ENCODE results near the gene SCN4B.

The SCN4B gene

DNA sequence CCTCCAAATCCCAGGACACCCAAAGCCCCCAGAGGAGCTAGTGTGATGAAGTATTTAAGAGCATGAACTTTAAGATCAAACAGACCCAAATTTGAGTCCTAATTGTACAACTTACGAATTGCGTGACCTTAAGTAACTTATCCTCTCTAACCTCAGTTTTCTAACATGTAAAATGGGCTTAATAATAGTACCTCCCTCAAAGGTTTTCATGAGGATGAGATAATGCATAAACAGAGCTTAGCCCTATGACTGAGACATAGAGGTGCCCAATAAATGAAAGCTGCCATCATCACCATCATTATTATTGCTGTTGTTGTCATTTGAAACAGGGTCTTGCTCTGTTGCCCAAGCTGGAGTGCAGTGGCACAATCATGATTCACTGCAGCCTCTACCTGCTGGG lies 14.6 kb upstream of the SCN4B start:
- Histone ChIP-seq H3K27ac (replicated peaks; ENCODE audit: low read length) (no peak overlapping the region), H3K23ac (ENCODE audit: low read depth, low read length, poor library complexity) (no peak overlapping the region), H3K4me2 (ENCODE audit: insufficient read depth, low read length, poor library complexity, severe bottlenecking) (no peak overlapping the region), H4K91ac (ENCODE audit: low read depth, low read length, poor library complexity) (no peak overlapping the region), H3K18ac (ENCODE audit: low read length) (peak overlapping the region; percentile 16), H3K27me3 (ENCODE audit: control insufficient read depth in 3 of 3, insufficient read depth in 3 of 3, low read depth in 1 of 3, low read length in 3 of 3) (peaks cover 0 to 90% (median 26%) of the 10 kb centered on the region in 3 experiments), H2BK12ac (ENCODE audit: low read length) (no peak overlapping the region), H3K9me3 (replicated peaks in 1 of 2; ENCODE audit: control insufficient read depth in 2 of 2, insufficient read depth in 1 of 2, low read depth in 1 of 2, low read length in 2 of 2) (no peaks in the 10 kb centered on the region), H3K4me3 (ENCODE audit: low read length in 2 of 2) (no peak overlapping the region), H3K9ac (ENCODE audit: low read depth, low read length, poor library complexity) (no peak overlapping the region), H2AK5ac (ENCODE audit: low read depth, low read length) (no peak overlapping the region), H3K79me1 (ENCODE audit: low read depth, low read length) (no peaks in the 10 kb centered on the region), H3K36me3 (replicated peaks in 1 of 2; ENCODE audit: control insufficient read depth in 2 of 2, insufficient read depth in 2 of 2, low read length in 2 of 2) (no peaks in the 10 kb centered on the region), H3K14ac (ENCODE audit: low read length) (no peak overlapping the region), H3K4ac (ENCODE audit: low read length) (no peak overlapping the region), H2BK120ac (ENCODE audit: low read depth, low read length) (no peak overlapping the region), H2AFZ (ENCODE audit: low read length) (no peak overlapping the region), H4K8ac (ENCODE audit: low read depth, low read length) (no peak overlapping the region), H2BK15ac (ENCODE audit: low read length) (no peak overlapping the region), H3K4me1 (ENCODE audit: control insufficient read depth in 2 of 2, insufficient read depth in 1 of 2, low read depth in 1 of 2, low read length in 2 of 2) (peaks cover 0 to 3% of the 10 kb centered on the region in 2 donors), H2BK5ac (ENCODE audit: low read length) (peak overlapping the region; percentile 41)
- no CpG with 5 or more reads among the region's 2 CpGs for WGBS, 2 donors (ENCODE audit: extremely low coverage in 2 of 2, insufficient read length in 2 of 2, insufficient replicate concordance in 1 of 2)
- DNase-seq (ENCODE audit: low spot score), result no peak

DNA sequence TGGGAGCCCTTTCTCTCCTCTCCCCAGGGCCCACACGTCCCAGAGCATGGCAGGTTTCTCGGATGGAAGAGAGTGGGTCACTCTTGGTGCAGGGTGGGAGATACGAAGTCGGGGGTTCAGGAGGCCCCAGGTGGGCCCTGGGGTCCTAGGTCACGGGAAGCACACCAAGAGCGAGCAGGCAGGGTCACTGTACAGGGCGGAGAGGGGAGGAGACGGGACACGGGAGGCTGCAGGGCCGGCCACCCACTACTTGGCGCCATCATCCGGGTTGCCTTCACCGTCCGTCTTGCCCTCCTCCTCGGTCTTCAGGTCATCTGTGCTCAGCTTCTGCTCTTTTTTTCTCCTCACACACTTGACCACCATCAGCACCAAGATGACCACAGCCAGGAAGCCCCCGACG lies 14.0 kb upstream of the SCN4B start:
- H3K18ac ChIP-seq (ENCODE audit: low read length), result peak overlapping the region; percentile 33

DNA sequence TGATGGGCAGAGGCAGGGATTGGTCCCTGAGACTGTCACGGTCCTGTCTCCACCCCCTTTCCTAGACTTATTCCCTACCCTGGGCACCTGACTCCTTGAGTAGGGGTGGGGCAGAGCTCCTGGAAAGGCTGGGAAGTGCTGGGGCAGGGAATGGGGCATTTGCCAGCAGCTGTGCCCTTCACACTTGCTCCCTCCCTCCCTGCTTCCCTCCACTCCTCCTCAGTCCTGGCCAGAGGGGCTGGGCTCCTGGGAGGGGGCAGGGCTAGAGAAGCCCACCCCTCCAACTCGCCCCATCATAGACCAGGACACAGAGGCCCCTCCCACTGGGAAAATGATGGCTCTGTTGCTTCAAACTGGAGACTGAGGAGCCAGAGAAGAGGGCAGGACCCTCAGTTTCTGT lies 12.3 kb upstream of the SCN4B start:
- Histone ChIP-seq H3K9ac (ENCODE audit: low read depth, low read length, poor library complexity) (no peak overlapping the region), H3K18ac (ENCODE audit: low read length) (no peak overlapping the region), H2BK12ac (ENCODE audit: low read length) (no peak overlapping the region), H3K23ac (ENCODE audit: low read depth, low read length, poor library complexity) (no peak overlapping the region), H3K4me2 (ENCODE audit: insufficient read depth, low read length, poor library complexity, severe bottlenecking) (no peak overlapping the region), H4K8ac (ENCODE audit: low read depth, low read length) (no peak overlapping the region), H2BK120ac (ENCODE audit: low read depth, low read length) (no peak overlapping the region), H3K36me3 (replicated peaks in 1 of 2; ENCODE audit: control insufficient read depth in 2 of 2, insufficient read depth in 2 of 2, low read length in 2 of 2) (no peaks in the 10 kb centered on the region), H2BK5ac (ENCODE audit: low read length) (no peak overlapping the region), H3K4me3 (ENCODE audit: low read length in 2 of 2) (peak overlapping the region in 1 of 2 donors; percentile 10), H3K9me3 (replicated peaks in 1 of 2; ENCODE audit: control insufficient read depth in 2 of 2, insufficient read depth in 1 of 2, low read depth in 1 of 2, low read length in 2 of 2) (no peaks in the 10 kb centered on the region), H3K79me1 (ENCODE audit: low read depth, low read length) (no peaks in the 10 kb centered on the region), H3K27me3 (ENCODE audit: control insufficient read depth in 3 of 3, insufficient read depth in 3 of 3, low read depth in 1 of 3, low read length in 3 of 3) (peaks cover 0 to 89% (median 8%) of the 10 kb centered on the region in 3 experiments), H2BK15ac (ENCODE audit: low read length) (no peak overlapping the region), H3K4me1 (ENCODE audit: control insufficient read depth in 2 of 2, insufficient read depth in 1 of 2, low read depth in 1 of 2, low read length in 2 of 2) (no peaks in the 10 kb centered on the region), H2AFZ (ENCODE audit: low read length) (no peak overlapping the region), H3K4ac (ENCODE audit: low read length) (no peak overlapping the region), H3K27ac (replicated peaks; ENCODE audit: low read length) (no peak overlapping the region), H3K14ac (ENCODE audit: low read length) (no peak overlapping the region), H2AK5ac (ENCODE audit: low read depth, low read length) (peak overlapping the region; percentile 93), H4K91ac (ENCODE audit: low read depth, low read length, poor library complexity) (no peak overlapping the region)
- DNase-seq (ENCODE audit: low spot score), result no peak
- no CpG with 5 or more reads among the region's 2 CpGs for WGBS, 2 donors (ENCODE audit: extremely low coverage in 2 of 2, insufficient read length in 2 of 2, insufficient replicate concordance in 1 of 2)

More for the DNA sequence above, 14.0 kb upstream of the SCN4B start:
- no peak overlapping the region for H2BK12ac ChIP-seq (ENCODE audit: low read length)
- no peak overlapping the region for H4K91ac ChIP-seq (ENCODE audit: low read depth, low read length, poor library complexity)
- peak overlapping the region; percentile 86 for H2BK15ac ChIP-seq (ENCODE audit: low read length)
- H3K4ac ChIP-seq (ENCODE audit: low read length), result no peak overlapping the region
- no peak overlapping the region for H2BK120ac ChIP-seq (ENCODE audit: low read depth, low read length)
- no peaks in the 10 kb centered on the region for H3K9me3 ChIP-seq (replicated peaks in 1 of 2; ENCODE audit: control insufficient read depth in 2 of 2, insufficient read depth in 1 of 2, low read depth in 1 of 2, low read length in 2 of 2)
- H3K4me1 ChIP-seq (ENCODE audit: control insufficient read depth in 2 of 2, insufficient read depth in 1 of 2, low read depth in 1 of 2, low read length in 2 of 2), result peaks cover 0 to 3% of the 10 kb centered on the region in 2 donors
- no peak for DNase-seq (ENCODE audit: low spot score)
- H4K8ac ChIP-seq (ENCODE audit: low read depth, low read length), result no peak overlapping the region
- H3K79me1 ChIP-seq (ENCODE audit: low read depth, low read length), result no peaks in the 10 kb centered on the region
- no peaks in the 10 kb centered on the region for H3K36me3 ChIP-seq (replicated peaks in 1 of 2; ENCODE audit: control insufficient read depth in 2 of 2, insufficient read depth in 2 of 2, low read length in 2 of 2)
- H2BK5ac ChIP-seq (ENCODE audit: low read length), result peak overlapping the region; percentile 41
- H3K27ac ChIP-seq (replicated peaks; ENCODE audit: low read length), result no peak overlapping the region
- H3K9ac ChIP-seq (ENCODE audit: low read depth, low read length, poor library complexity), result no peak overlapping the region
- no CpG with 5 or more reads among the region's 17 CpGs for WGBS, 2 donors (ENCODE audit: extremely low coverage in 2 of 2, insufficient read length in 2 of 2, insufficient replicate concordance in 1 of 2)
- H2AFZ ChIP-seq (ENCODE audit: low read length), result no peak overlapping the region
- H3K27me3 ChIP-seq (ENCODE audit: control insufficient read depth in 3 of 3, insufficient read depth in 3 of 3, low read depth in 1 of 3, low read length in 3 of 3), result peaks cover 0 to 90% (median 25%) of the 10 kb centered on the region in 3 experiments
- H2AK5ac ChIP-seq (ENCODE audit: low read depth, low read length), result peak overlapping the region; percentile 94
- no peak overlapping the region for H3K4me3 ChIP-seq (ENCODE audit: low read length in 2 of 2)
- no peak overlapping the region for H3K23ac ChIP-seq (ENCODE audit: low read depth, low read length, poor library complexity)
- peak overlapping the region; percentile 41 for H3K14ac ChIP-seq (ENCODE audit: low read length)
- no peak overlapping the region for H3K4me2 ChIP-seq (ENCODE audit: insufficient read depth, low read length, poor library complexity, severe bottlenecking)

DNA sequence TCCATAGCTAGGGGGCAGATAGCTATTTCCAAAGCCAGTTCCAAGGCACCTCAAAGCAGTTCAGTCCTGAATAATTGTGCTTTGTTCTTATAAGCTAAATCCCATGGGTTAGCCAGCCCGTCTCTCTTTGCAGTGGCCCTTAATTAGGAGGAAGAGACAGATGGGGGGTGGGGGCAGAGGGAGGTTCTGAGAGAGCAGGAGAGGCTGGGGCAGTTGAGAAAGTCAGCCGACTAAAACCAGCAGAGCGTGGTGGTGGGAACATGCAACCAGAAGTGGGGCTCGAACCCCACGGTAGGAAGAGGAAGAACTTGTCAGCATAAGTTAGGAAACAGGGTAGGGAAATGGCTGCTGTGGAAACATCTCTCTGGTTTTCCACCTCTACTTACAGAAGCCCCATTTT lies 10.9 kb upstream of the SCN4B start:
- no peak overlapping the region for H2BK5ac ChIP-seq (ENCODE audit: low read length)
- H3K14ac ChIP-seq (ENCODE audit: low read length), result no peak overlapping the region
- no peak overlapping the region for H2BK15ac ChIP-seq (ENCODE audit: low read length)
- no peaks in the 10 kb centered on the region for H3K9me3 ChIP-seq (replicated peaks in 1 of 2; ENCODE audit: control insufficient read depth in 2 of 2, insufficient read depth in 1 of 2, low read depth in 1 of 2, low read length in 2 of 2)
- no peak overlapping the region for H4K8ac ChIP-seq (ENCODE audit: low read depth, low read length)
- no peaks in the 10 kb centered on the region for H3K79me1 ChIP-seq (ENCODE audit: low read depth, low read length)
- H2BK120ac ChIP-seq (ENCODE audit: low read depth, low read length), result no peak overlapping the region
- H2AK5ac ChIP-seq (ENCODE audit: low read depth, low read length), result no peak overlapping the region
- H2BK12ac ChIP-seq (ENCODE audit: low read length), result no peak overlapping the region
- H3K9ac ChIP-seq (ENCODE audit: low read depth, low read length, poor library complexity), result no peak overlapping the region
- no peak overlapping the region for H3K4ac ChIP-seq (ENCODE audit: low read length)
- H3K23ac ChIP-seq (ENCODE audit: low read depth, low read length, poor library complexity), result no peak overlapping the region
- DNase-seq (ENCODE audit: low spot score), result no peak
- H3K4me2 ChIP-seq (ENCODE audit: insufficient read depth, low read length, poor library complexity, severe bottlenecking), result no peak overlapping the region
- peaks cover 0 to 89% (median 4%) of the 10 kb centered on the region in 3 experiments for H3K27me3 ChIP-seq (ENCODE audit: control insufficient read depth in 3 of 3, insufficient read depth in 3 of 3, low read depth in 1 of 3, low read length in 3 of 3)
- H2AFZ ChIP-seq (ENCODE audit: low read length), result no peak overlapping the region
- no peak overlapping the region for H3K4me3 ChIP-seq (ENCODE audit: low read length in 2 of 2)
- WGBS, 2 donors (ENCODE audit: extremely low coverage in 2 of 2, insufficient read length in 2 of 2, insufficient replicate concordance in 1 of 2), result no CpG with 5 or more reads among the region's 5 CpGs
- no peak overlapping the region for H4K91ac ChIP-seq (ENCODE audit: low read depth, low read length, poor library complexity)
- no peaks in the 10 kb centered on the region for H3K4me1 ChIP-seq (ENCODE audit: control insufficient read depth in 2 of 2, insufficient read depth in 1 of 2, low read depth in 1 of 2, low read length in 2 of 2)
- no peaks in the 10 kb centered on the region for H3K36me3 ChIP-seq (replicated peaks in 1 of 2; ENCODE audit: control insufficient read depth in 2 of 2, insufficient read depth in 2 of 2, low read length in 2 of 2)
- no peak overlapping the region for H3K18ac ChIP-seq (ENCODE audit: low read length)
- no peak overlapping the region for H3K27ac ChIP-seq (replicated peaks; ENCODE audit: low read length)
